PC-3 (cell line): Measurements from ENCODE around the gene GLRA2. TPM values are rescaled to one million over a fixed set of nuclear protein-coding genes. Genes with fewer than 3 reads are reported as not detected.
A peak's percentile ranks its signal among the peaks of the same experiment; 100 is the strongest.

Experiments used
- ATAC-seq: fragments of 200-7000 bp; cut with Tn5 transposase; 2 replicates; pipeline ENCODE4 v1.9.1; 2020; ENCODE audit warnings: mild to moderate bottlenecking, moderate library complexity
- BruUV-seq: library from RNA; stranded (reverse); fragments of 400-500 nt; replicated peaks from 2 replicates; lab custom pipeline; 2021; lab: Mats Ljungman, UMichigan
- CTCF ChIA-PET: fragments of 300-600 bp; sonication (Branson Sonifier 250); formaldehyde crosslinking; loops from one replicate; lab custom pipeline; 2022; ENCODE audit warnings: antibody characterized with exemption; lab: Charles Lee
- POLR2A ChIA-PET: fragments of 300-600 bp; sonication (Branson Sonifier 250); formaldehyde crosslinking; loops from one replicate; lab custom pipeline; 2022; ENCODE audit warnings: antibody characterized with exemption; ENCODE audit not compliant: unreplicated experiment; lab: Charles Lee
- DNase-seq: peaks from one replicate; pipeline ENCODE4 v3.0.0-alpha.2; 2015
- H2AFZ ChIP-seq: fragments of 300-600 bp; sonication (generic); 2 replicates; pipeline ENCODE4 v1.6.0; 2016; ENCODE audit warnings: antibody characterized with exemption, low read length
- H3F3A ChIP-seq: fragments of 300-600 bp; sonication (generic); one replicate; pipeline ENCODE4 v1.6.0; 2017; ENCODE audit warnings: antibody characterized with exemption, low read length, control low read depth, mild to moderate bottlenecking; ENCODE audit not compliant: unreplicated experiment
- H3K27ac ChIP-seq: fragments of 300-600 bp; sonication (generic); 2 replicates; pipeline ENCODE4 v1.5.1; 2016; ENCODE audit warnings: mild to moderate bottlenecking, low read length
- H3K27me3 ChIP-seq: fragments of 300-600 bp; sonication (generic); 2 replicates; pipeline ENCODE4 v1.6.1; 2016; ENCODE audit warnings: low read length, mixed read lengths
- H3K36me3 ChIP-seq: fragments of 300-600 bp; sonication (generic); 2 replicates; pipeline ENCODE4 v1.6.1; 2016; ENCODE audit warnings: low read depth, mixed run types, low read length, mixed read lengths
- H3K4me1 ChIP-seq: fragments of 300-600 bp; sonication (generic); 2 replicates; pipeline ENCODE4 v1.5.1; 2016; ENCODE audit warnings: low read length; ENCODE audit not compliant: insufficient read depth
- H3K4me2 ChIP-seq: fragments of 300-600 bp; sonication (generic); 2 replicates; pipeline ENCODE4 v1.6.0; 2016; ENCODE audit warnings: low read length
- H3K4me3 ChIP-seq: fragments of 300-600 bp; sonication (generic); 2 replicates; pipeline ENCODE4 v1.5.1; 2016; ENCODE audit warnings: mild to moderate bottlenecking, low read length, mixed read lengths
- H3K79me2 ChIP-seq: fragments of 300-600 bp; sonication (generic); 2 replicates; pipeline ENCODE4 v1.6.1; 2017; ENCODE audit warnings: low read length, mixed read lengths
- H3K9ac ChIP-seq: fragments of 300-600 bp; sonication (generic); 2 replicates; pipeline ENCODE4 v1.6.0; 2016; ENCODE audit warnings: mild to moderate bottlenecking, low read length
- H3K9me2 ChIP-seq: fragments of 300-600 bp; sonication (generic); replicated peaks from 2 replicates; pipeline ENCODE4 v1.6.1; 2016; ENCODE audit warnings: mixed run types, low read length, mixed read lengths
- H3K9me3 ChIP-seq: fragments of 300-600 bp; sonication (generic); 2 replicates; pipeline ENCODE4 v1.6.1; 2016; ENCODE audit warnings: low read length, mixed read lengths
- H4K20me1 ChIP-seq: fragments of 300-600 bp; sonication (generic); 2 replicates; pipeline ENCODE4 v1.6.1; 2016; ENCODE audit warnings: low read length, mixed read lengths
- EZH2 ChIP-seq: fragments of 300-600 bp; sonication (generic); IDR thresholded peaks from one replicate; pipeline ENCODE4 v1.6.1; 2017; ENCODE audit warnings: antibody characterized with exemption, mild to moderate bottlenecking, low read length; ENCODE audit not compliant: unreplicated experiment
- EZH2phosphoT487 ChIP-seq: fragments of 300-600 bp; sonication (generic); IDR thresholded peaks from 2 replicates; pipeline ENCODE4 v1.6.1; 2018; ENCODE audit warnings: mild to moderate bottlenecking, antibody characterized with exemption, low read length, borderline replicate concordance
- intact Hi-C: fragments of 100-400 bp; cut with micrococcal nuclease; formaldehyde crosslinking; loops from 2 replicates; pipeline ENCODE4 v1.9.0; 2023
- total RNA-seq: library from RNA; depleted of rRNA; stranded (reverse); fragments of >200 nt; gene quantifications from 2 replicates; pipeline ENCODE4 v1.2.3, GENCODE V29; 2014
- TF ChIP-seq, protein P1 (sequence below): fragments of 300-600 bp; sonication (generic); conservative IDR thresholded peaks from 2 replicates; pipeline ENCODE4 v1.5.1; 2017; ENCODE audit warnings: antibody characterized with exemption, low read depth, mild to moderate bottlenecking, low read length

The GLRA2 gene
- total RNA-seq, 1 experiment from 2014 or later, result not detected

DNA sequence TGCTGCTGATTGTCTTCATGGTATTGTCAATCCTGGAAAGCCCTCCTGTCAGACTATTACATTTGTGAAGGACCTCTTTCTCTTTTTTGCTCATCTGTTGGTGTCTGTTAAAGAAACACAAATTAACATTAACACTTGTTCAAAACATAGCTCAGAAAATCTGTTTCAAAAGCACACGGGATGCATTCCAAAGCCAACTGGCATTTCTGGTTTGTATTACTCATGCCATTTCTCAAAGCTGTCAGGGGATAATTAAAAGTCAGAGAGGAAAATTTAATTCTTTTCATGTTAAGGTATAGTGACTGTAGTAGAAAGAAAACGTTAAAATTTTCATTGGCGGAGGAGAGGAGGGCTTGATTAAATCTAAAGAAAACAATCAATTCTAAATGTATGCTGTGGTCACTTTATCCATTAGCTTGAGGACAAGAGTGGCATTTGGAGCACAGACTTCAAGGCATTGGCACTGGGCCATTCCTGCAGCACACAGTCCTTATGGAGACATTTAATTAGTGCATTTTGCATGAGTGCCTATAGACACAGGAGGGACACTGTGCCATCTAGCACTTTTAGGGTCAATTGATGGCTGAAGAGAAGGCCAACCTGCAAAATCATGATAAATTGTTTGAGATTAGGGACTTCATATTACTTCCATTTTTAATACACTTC is 21.2 kb upstream of the GLRA2 start:
- CTCF ChIA-PET, result no interaction called here
- H3K27me3 ChIP-seq, result no peaks in the 10 kb centered on the region
- TF ChIP-seq EZH2phosphoT487, result no peak
- TF ChIP-seq, protein P1, sequence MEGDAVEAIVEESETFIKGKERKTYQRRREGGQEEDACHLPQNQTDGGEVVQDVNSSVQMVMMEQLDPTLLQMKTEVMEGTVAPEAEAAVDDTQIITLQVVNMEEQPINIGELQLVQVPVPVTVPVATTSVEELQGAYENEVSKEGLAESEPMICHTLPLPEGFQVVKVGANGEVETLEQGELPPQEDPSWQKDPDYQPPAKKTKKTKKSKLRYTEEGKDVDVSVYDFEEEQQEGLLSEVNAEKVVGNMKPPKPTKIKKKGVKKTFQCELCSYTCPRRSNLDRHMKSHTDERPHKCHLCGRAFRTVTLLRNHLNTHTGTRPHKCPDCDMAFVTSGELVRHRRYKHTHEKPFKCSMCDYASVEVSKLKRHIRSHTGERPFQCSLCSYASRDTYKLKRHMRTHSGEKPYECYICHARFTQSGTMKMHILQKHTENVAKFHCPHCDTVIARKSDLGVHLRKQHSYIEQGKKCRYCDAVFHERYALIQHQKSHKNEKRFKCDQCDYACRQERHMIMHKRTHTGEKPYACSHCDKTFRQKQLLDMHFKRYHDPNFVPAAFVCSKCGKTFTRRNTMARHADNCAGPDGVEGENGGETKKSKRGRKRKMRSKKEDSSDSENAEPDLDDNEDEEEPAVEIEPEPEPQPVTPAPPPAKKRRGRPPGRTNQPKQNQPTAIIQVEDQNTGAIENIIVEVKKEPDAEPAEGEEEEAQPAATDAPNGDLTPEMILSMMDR, result no peak
- TF ChIP-seq EZH2, result no peak
- H3K27ac ChIP-seq, result no peak overlapping the region
- no peaks in the 10 kb centered on the region for H3K36me3 ChIP-seq
- no peak overlapping the region for H2AFZ ChIP-seq
- intact Hi-C loops, result no loop called here
- DNase-seq (peak; percentile 32), ATAC-seq (no peak)
- H3K9ac ChIP-seq, result no peak overlapping the region
- no peaks in the 10 kb centered on the region for H3K4me1 ChIP-seq
- no peaks in the 10 kb centered on the region for H4K20me1 ChIP-seq
- H3F3A ChIP-seq, result no peaks in the 10 kb centered on the region
- no peak overlapping the region for H3K4me2 ChIP-seq
- POLR2A ChIA-PET, result no interaction called here
- H3K79me2 ChIP-seq, result no peaks in the 10 kb centered on the region
- no peaks in the 10 kb centered on the region for H3K9me2 ChIP-seq
- H3K9me3 ChIP-seq, result no peaks in the 10 kb centered on the region
- no TSS peak for BruUV-seq
- H3K4me3 ChIP-seq, result no peak overlapping the region

DNA sequence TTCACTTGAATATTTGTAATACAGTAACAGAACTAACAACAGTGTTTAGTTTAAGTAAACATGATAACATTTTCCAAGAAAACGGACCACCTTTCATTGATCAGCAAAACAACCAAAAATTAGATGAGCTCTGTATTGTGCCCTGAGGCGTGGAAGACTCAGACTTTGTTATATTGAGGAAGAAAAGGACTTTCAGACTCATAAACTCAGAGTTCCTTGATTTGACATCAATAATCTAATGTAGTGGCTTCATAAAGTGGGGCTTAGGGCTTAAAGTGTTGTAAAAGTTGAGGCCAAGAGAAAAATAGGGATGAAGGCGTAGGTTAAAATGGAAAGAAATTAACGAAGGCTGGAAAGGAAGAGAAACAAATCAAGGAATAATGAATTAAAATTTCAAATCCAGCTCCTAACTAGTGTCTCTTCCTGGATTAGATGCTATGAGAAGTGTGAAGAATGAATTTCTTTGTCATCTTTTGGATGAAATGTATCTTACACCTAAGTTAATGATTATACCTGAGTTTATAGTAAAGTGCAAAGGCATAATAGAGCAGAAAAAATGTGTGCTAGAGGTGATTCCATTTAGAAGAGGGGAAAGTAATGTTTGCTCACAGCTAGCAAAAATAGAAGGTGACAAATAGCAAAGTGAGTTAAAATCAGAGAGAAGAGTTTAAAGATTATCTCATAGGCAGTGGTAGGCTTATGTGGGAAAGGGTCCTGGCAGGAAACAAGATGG is 19.8 kb upstream of the GLRA2 start:
- no peaks in the 10 kb centered on the region for H3K27me3 ChIP-seq
- H3K9me2 ChIP-seq, result no peaks in the 10 kb centered on the region
- no peaks in the 10 kb centered on the region for H3K9me3 ChIP-seq
- H3F3A ChIP-seq, result no peaks in the 10 kb centered on the region
- no peak overlapping the region for H3K4me3 ChIP-seq
- DNase-seq (no peak), ATAC-seq (no peak)
- intact Hi-C loops, result no loop called here
- H3K79me2 ChIP-seq, result no peaks in the 10 kb centered on the region
- ChIA-PET POLR2A (no interaction called here), CTCF (no interaction called here)
- H3K27ac ChIP-seq, result no peak overlapping the region
- H3K9ac ChIP-seq, result no peak overlapping the region
- H3K4me2 ChIP-seq, result no peak overlapping the region
- no peak overlapping the region for H2AFZ ChIP-seq
- BruUV-seq, result no TSS peak
- TF ChIP-seq, protein P1, result no peak
- no peak for TF ChIP-seq EZH2
- TF ChIP-seq EZH2phosphoT487, result no peak
- H3K4me1 ChIP-seq, result no peaks in the 10 kb centered on the region
- no peaks in the 10 kb centered on the region for H3K36me3 ChIP-seq
- H4K20me1 ChIP-seq, result no peaks in the 10 kb centered on the region
